Right atrium auricular region (tissue), 2 donors: ENCODE data around the gene PFKM. TPM values are rescaled to one million over a fixed set of nuclear protein-coding genes. Genes with fewer than 3 reads are reported as not detected.

Experiments
- DNase-seq: peaks from one replicate; pipeline ENCODE4 v3.0.0-alpha.2; 2019; ENCODE audit warnings: low spot score
- H3K27ac ChIP-seq, 2 donors: fragments of 200-600 bp; sonication (generic); 1 replicate in 1 of 2; 2 replicates in 1 of 2; pipeline ENCODE4 v1.5.1; 2016 to 2019
- H3K27me3 ChIP-seq, 2 donors: fragments of 200-600 bp; sonication (generic); one replicate each; pipeline versions ENCODE4 v1.5.1 to v1.6.0; 2017 to 2019
- H3K36me3 ChIP-seq: fragments of 200-600 bp; sonication (generic); one replicate; pipeline ENCODE4 v1.5.1; 2016
- H3K4me1 ChIP-seq, 2 donors: fragments of 200-600 bp; sonication (generic); one replicate each; pipeline versions ENCODE4 v1.5.1 to v1.6.0; 2017 to 2019
- H3K4me3 ChIP-seq, 2 donors: fragments of 200-600 bp; sonication (generic); 1 replicate in 1 of 2; 2 replicates in 1 of 2; pipeline ENCODE4 v1.5.1; 2017 to 2019; ENCODE audit warnings: mild to moderate bottlenecking in 1 of 2, moderate library complexity in 1 of 2
- H3K9me3 ChIP-seq, 2 donors: fragments of 200-600 bp; sonication (generic); one replicate each; pipeline ENCODE4 v1.5.1; 2019
- CTCF ChIP-seq, 2 donors: fragments of 200-600 bp; sonication (generic); IDR thresholded peaks; one replicate each; pipeline ENCODE4 v1.5.1; 2019; ENCODE audit warnings: antibody characterized with exemption in 2 of 2
- total RNA-seq, 2 donors: library from RNA; depleted of rRNA; stranded (reverse); fragments of >200 nt; gene quantifications; one replicate each; pipeline ENCODE4 v1.1.0, GENCODE V29; 2016

The PFKM gene
- total RNA-seq, 2 donors from 2014 or later = 111 to 193 TPM

- no peak overlapping the region for H3K27ac ChIP-seq
- no peaks in the 10 kb centered on the region for H3K9me3 ChIP-seq
- H3K36me3 ChIP-seq = peaks cover 26% of the 10 kb centered on the region
- H3K4me3 ChIP-seq = no peak overlapping the region
- DNase-seq = no peak
- H3K4me1 ChIP-seq = no peaks in the 10 kb centered on the region
- TF ChIP-seq CTCF (IDR thresholded peaks at IDR 0.05) = no peak
- H3K27me3 ChIP-seq = no peaks in the 10 kb centered on the region
Measured at GRCh38 chr12:48075832-48076231, 43.3 kb upstream of the PFKM start.

GRCh38 chr12:48077111-48077510 is 42.1 kb upstream of the PFKM start:
- no peak for TF ChIP-seq CTCF (IDR thresholded peaks at IDR 0.05)
- Histone ChIP-seq H3K9me3 (no peaks in the 10 kb centered on the region), H3K36me3 (peaks cover 24% of the 10 kb centered on the region), H3K4me3 (no peak overlapping the region), H3K27ac (no peak overlapping the region), H3K4me1 (no peaks in the 10 kb centered on the region), H3K27me3 (no peaks in the 10 kb centered on the region)
- DNase-seq = no peak

GRCh38 chr12:48078901-48079300 is 40.3 kb upstream of the PFKM start:
- DNase-seq = no peak
- H3K27me3 ChIP-seq = no peaks in the 10 kb centered on the region
- TF ChIP-seq CTCF (IDR thresholded peaks at IDR 0.05) = no peak
- no peaks in the 10 kb centered on the region for H3K4me1 ChIP-seq
- no peaks in the 10 kb centered on the region for H3K9me3 ChIP-seq
- no peak overlapping the region for H3K27ac ChIP-seq
- H3K36me3 ChIP-seq = peaks cover 20% of the 10 kb centered on the region
- H3K4me3 ChIP-seq = no peak overlapping the region

- Histone ChIP-seq H3K9me3 (no peaks in the 10 kb centered on the region), H3K27ac (no peak overlapping the region)
Measured at GRCh38 chr12:48080285-48080684, 38.9 kb upstream of the PFKM start.

GRCh38 chr12:48080821-48081220 is 38.3 kb upstream of the PFKM start:
- H3K4me1 ChIP-seq = no peaks in the 10 kb centered on the region
- H3K9me3 ChIP-seq = no peaks in the 10 kb centered on the region
- no peak overlapping the region for H3K4me3 ChIP-seq
- no peaks in the 10 kb centered on the region for H3K27me3 ChIP-seq
- no peak for DNase-seq
- H3K27ac ChIP-seq = no peak overlapping the region
- no peak for TF ChIP-seq CTCF (IDR thresholded peaks at IDR 0.05)
- H3K36me3 ChIP-seq = peaks cover 20% of the 10 kb centered on the region

More at GRCh38 chr12:48080285-48080684, 38.9 kb upstream of the PFKM start:
- Histone ChIP-seq H3K4me1 (no peaks in the 10 kb centered on the region), H3K27me3 (no peaks in the 10 kb centered on the region), H3K36me3 (peaks cover 18% of the 10 kb centered on the region), H3K4me3 (no peak overlapping the region)
- no peak for DNase-seq
- TF ChIP-seq CTCF (IDR thresholded peaks at IDR 0.05) = no peak

GRCh38 chr12:48084066-48084465 is 35.1 kb upstream of the PFKM start:
- H3K4me3 ChIP-seq = no peak overlapping the region
- no peak overlapping the region for H3K27ac ChIP-seq
- DNase-seq = no peak
- no peaks in the 10 kb centered on the region for H3K4me1 ChIP-seq
- TF ChIP-seq CTCF (IDR thresholded peaks at IDR 0.05) = peak in 1 of 2 donors; percentile 52
- H3K27me3 ChIP-seq = no peaks in the 10 kb centered on the region
- H3K36me3 ChIP-seq = peaks cover 45% of the 10 kb centered on the region
- H3K9me3 ChIP-seq = no peaks in the 10 kb centered on the region
